Muscle of leg (tissue), 11 donors: ENCODE results near the gene FZR1. TPM values are rescaled to one million over a fixed set of nuclear protein-coding genes. Genes with fewer than 3 reads are reported as not detected.

Experiments used
- DNase-seq: peaks from one replicate; pipeline ENCODE4 v3.0.0; 2013
- H3K27ac ChIP-seq: one replicate; pipeline ENCODE4 v1.5.1; 2013; ENCODE audit warnings: mild to moderate bottlenecking, low read length, control low read depth
- H3K27me3 ChIP-seq: one replicate; pipeline ENCODE4 v1.6.1; 2013; ENCODE audit warnings: low read length; ENCODE audit not compliant: control insufficient read depth, insufficient read depth
- H3K36me3 ChIP-seq: one replicate; pipeline ENCODE4 v1.6.1; 2013; ENCODE audit warnings: low read length; ENCODE audit not compliant: control insufficient read depth, insufficient read depth
- H3K4me1 ChIP-seq: one replicate; pipeline ENCODE4 v1.6.1; 2013; ENCODE audit warnings: low read length; ENCODE audit not compliant: control insufficient read depth, insufficient read depth
- H3K4me3 ChIP-seq: one replicate; pipeline ENCODE4 v1.5.1; 2013; ENCODE audit warnings: low read length, control low read depth
- H3K9me3 ChIP-seq: replicated peaks from 2 replicates; pipeline ENCODE4 v1.6.1; 2013; ENCODE audit warnings: low read depth, low read length; ENCODE audit not compliant: control insufficient read depth
- whole genome bisulfite sequencing: methylation state at CpG from one replicate; pipeline ENCODE4 v1.1.5; 2013; ENCODE audit warnings: missing lambda C conversion rate; ENCODE audit not compliant: insufficient coverage; 5-methylcytosine and 5-hydroxymethylcytosine counted together
- polyA plus RNA-seq, 8 donors: library from polyadenylated mRNA; unstranded; fragments of 120-200 nt; gene quantifications; one replicate each; pipeline versions ENCODE4 v1.2.1 to v1.2.3, GENCODE V29; 2013; ENCODE audit warnings: inconsistent platforms in 1 of 8, low replicate concordance in 1 of 8; ENCODE audit not compliant: insufficient read length in 8 of 8, insufficient read depth in 1 of 8
- total RNA-seq: library from RNA; stranded (reverse); fragments of 120-200 nt; gene quantifications from one replicate; pipeline ENCODE4 v1.2.4, GENCODE V29; 2013

The FZR1 gene
- total and polyA plus RNA-seq, 9 donors, result 20.8 to 47.3 (median 31.1) TPM

- no peak overlapping the region for H3K27ac ChIP-seq
- no peaks in the 10 kb centered on the region for H3K27me3 ChIP-seq
- no peak for DNase-seq
- H3K9me3 ChIP-seq, result no peaks in the 10 kb centered on the region
- H3K4me1 ChIP-seq, result no peaks in the 10 kb centered on the region
- peaks cover 29% of the 10 kb centered on the region for H3K36me3 ChIP-seq
- WGBS, result 90% methylated on average over 14 of the region's 15 CpGs
- no peak overlapping the region for H3K4me3 ChIP-seq
Observed at GRCh38 chr19:3547301-3547731, 41.2 kb downstream of the FZR1 start.

GRCh38 chr19:3547767-3548282 is 41.7 kb downstream of the FZR1 start:
- no peaks in the 10 kb centered on the region for H3K9me3 ChIP-seq
- no peaks in the 10 kb centered on the region for H3K27me3 ChIP-seq
- no peak overlapping the region for H3K27ac ChIP-seq
- peaks cover 29% of the 10 kb centered on the region for H3K36me3 ChIP-seq
- no peaks in the 10 kb centered on the region for H3K4me1 ChIP-seq
- no peak overlapping the region for H3K4me3 ChIP-seq
- WGBS, result 85% methylated on average over 35 of the region's 36 CpGs
- DNase-seq, result peak; percentile 1

- Histone ChIP-seq H3K27me3 (no peaks in the 10 kb centered on the region), H3K9me3 (no peaks in the 10 kb centered on the region), H3K27ac (no peak overlapping the region), H3K4me1 (no peaks in the 10 kb centered on the region), H3K4me3 (no peak overlapping the region), H3K36me3 (peaks cover 29% of the 10 kb centered on the region)
- no peak for DNase-seq
- WGBS, result 65% methylated on average over 13 of the region's 14 CpGs
Observed at GRCh38 chr19:3548606-3549005, 42.5 kb downstream of the FZR1 start.

- H3K4me1 ChIP-seq, result peaks cover 5% of the 10 kb centered on the region
- WGBS, result 88% methylated on average over 7 of the region's 10 CpGs
- DNase-seq, result no peak
- H3K36me3 ChIP-seq, result peaks cover 25% of the 10 kb centered on the region
- H3K27me3 ChIP-seq, result no peaks in the 10 kb centered on the region
- no peaks in the 10 kb centered on the region for H3K9me3 ChIP-seq
- H3K4me3 ChIP-seq, result no peak overlapping the region
- no peak overlapping the region for H3K27ac ChIP-seq
Observed at GRCh38 chr19:3549816-3550215, 43.7 kb downstream of the FZR1 start.

- DNase-seq, result no peak
- H3K4me1 ChIP-seq, result peaks cover 8% of the 10 kb centered on the region
- WGBS, result 86% methylated on average over 27 of the region's 34 CpGs
- H3K4me3 ChIP-seq, result no peak overlapping the region
- no peaks in the 10 kb centered on the region for H3K9me3 ChIP-seq
- H3K27ac ChIP-seq, result no peak overlapping the region
- H3K27me3 ChIP-seq, result no peaks in the 10 kb centered on the region
- H3K36me3 ChIP-seq, result peaks cover 14% of the 10 kb centered on the region
Observed at GRCh38 chr19:3550947-3551791, 45.1 kb downstream of the FZR1 start.

GRCh38 chr19:3551792-3552095 is 45.6 kb downstream of the FZR1 start:
- Histone ChIP-seq H3K4me1 (peaks cover 14% of the 10 kb centered on the region), H3K9me3 (no peaks in the 10 kb centered on the region), H3K27ac (no peak overlapping the region), H3K36me3 (peaks cover 10% of the 10 kb centered on the region), H3K27me3 (no peaks in the 10 kb centered on the region), H3K4me3 (no peak overlapping the region)
- DNase-seq, result no peak
- WGBS, result 82% methylated on average over 8 of the region's 9 CpGs

GRCh38 chr19:3554254-3555083 is 48.4 kb downstream of the FZR1 start:
- no peak for DNase-seq
- Histone ChIP-seq H3K4me1 (peaks cover 18% of the 10 kb centered on the region), H3K27me3 (no peaks in the 10 kb centered on the region), H3K27ac (peak overlapping the region; percentile 20), H3K4me3 (no peak overlapping the region), H3K36me3 (no peaks in the 10 kb centered on the region), H3K9me3 (no peaks in the 10 kb centered on the region)
- 56% methylated on average over 5 of the region's 21 CpGs for WGBS

GRCh38 chr19:3555653-3556422 is 49.7 kb downstream of the FZR1 start:
- no peak overlapping the region for H3K27ac ChIP-seq
- 78% methylated on average over 8 of the region's 15 CpGs for WGBS

GRCh38 chr19:3556423-3556977 is 50.4 kb downstream of the FZR1 start:
- H3K36me3 ChIP-seq, result no peaks in the 10 kb centered on the region
- H3K4me1 ChIP-seq, result peaks cover 18% of the 10 kb centered on the region
- 30% methylated on average over 9 of the region's 9 CpGs for WGBS
- no peaks in the 10 kb centered on the region for H3K9me3 ChIP-seq
- H3K27ac ChIP-seq, result no peak overlapping the region
- H3K4me3 ChIP-seq, result peak overlapping the region; percentile 55
- DNase-seq, result no peak
- no peaks in the 10 kb centered on the region for H3K27me3 ChIP-seq

More at GRCh38 chr19:3555653-3556422, 49.7 kb downstream of the FZR1 start:
- H3K9me3 ChIP-seq, result no peaks in the 10 kb centered on the region
- H3K4me3 ChIP-seq, result no peak overlapping the region
- no peak for DNase-seq
- no peaks in the 10 kb centered on the region for H3K27me3 ChIP-seq
- no peaks in the 10 kb centered on the region for H3K36me3 ChIP-seq
- H3K4me1 ChIP-seq, result peaks cover 18% of the 10 kb centered on the region
